CD4-positive, alpha-beta T cell treated with Interleukin-6 at 100 ng/mL for 8 hours (primary cell): ENCODE data around the gene OR7A5.
"Not testable (repeated sequence)": the region's sequence is repeated elsewhere in the genome, so short reads cannot be mapped to it uniquely, and the experiment has no call there.

ENCODE experiments used
- DNase-seq: peaks from one replicate; pipeline ENCODE4 v3.0.0-alpha.2; 2020; ENCODE audit warnings: mixed read lengths, low spot score

OR7A5 gene

GRCh38 chr19:14784730-14785101 lies 50.3 kb downstream of the OR7A5 start:
- not testable (repeated sequence) for DNase-seq

GRCh38 chr19:14783410-14783998 lies 51.5 kb downstream of the OR7A5 start:
- DNase-seq, result not testable (repeated sequence)

GRCh38 chr19:14782626-14783409 lies 52.2 kb downstream of the OR7A5 start:
- DNase-seq, result no peak

- not testable (repeated sequence) for DNase-seq
These were observed 53.1 kb downstream of the OR7A5 start for GRCh38 chr19:14781713-14782536.

- DNase-seq, result not testable (repeated sequence)
These were observed 54.3 kb downstream of the OR7A5 start for GRCh38 chr19:14780622-14781225.

- DNase-seq, result no peak
These were observed 55.8 kb downstream of the OR7A5 start for GRCh38 chr19:14779151-14779550.

GRCh38 chr19:14778110-14778845 lies 56.7 kb downstream of the OR7A5 start, which contains the start of gene ADGRE2:
Gene ADGRE2, minus strand, starts transcription at chr19:14778560. Its CDS starts 1,804 bp downstream, at chr19:14776756.
- not testable (repeated sequence) for DNase-seq

GRCh38 chr19:14777645-14778044 lies 57.3 kb downstream of the OR7A5 start:
- not testable (repeated sequence) for DNase-seq
